ENCODE measurements around the gene TRMT11. TPM values are rescaled to one million over a fixed set of nuclear protein-coding genes. Genes with fewer than 3 reads are reported as not detected.

Gene TRMT11
- total RNA-seq, 1 donor from 2014 or later: 15.4 TPM

GRCh38 chr6:125942672-125943527 is 43.4 kb upstream of the TRMT11 start:
- no peaks in the 10 kb centered on the region for H3K27me3 Mint-ChIP-seq (ENCODE audit: low read depth)
- no peak for TF ChIP-seq CTCF (IDR thresholded peaks at IDR 0.05)
- no peak for DNase-seq (ENCODE audit: low spot score)
- peak overlapping the region; percentile 86 for H3K27ac Mint-ChIP-seq (ENCODE audit: unreplicated experiment)
- H3K4me3 Mint-ChIP-seq (ENCODE audit: unreplicated experiment): no peak overlapping the region
- peaks cover 89% of the 10 kb centered on the region for H3K4me1 Mint-ChIP-seq (ENCODE audit: low read depth)
- H3K36me3 Mint-ChIP-seq (ENCODE audit: low read depth): no peaks in the 10 kb centered on the region
- no peaks in the 10 kb centered on the region for H3K9me3 Mint-ChIP-seq (ENCODE audit: low read depth)

DNA sequence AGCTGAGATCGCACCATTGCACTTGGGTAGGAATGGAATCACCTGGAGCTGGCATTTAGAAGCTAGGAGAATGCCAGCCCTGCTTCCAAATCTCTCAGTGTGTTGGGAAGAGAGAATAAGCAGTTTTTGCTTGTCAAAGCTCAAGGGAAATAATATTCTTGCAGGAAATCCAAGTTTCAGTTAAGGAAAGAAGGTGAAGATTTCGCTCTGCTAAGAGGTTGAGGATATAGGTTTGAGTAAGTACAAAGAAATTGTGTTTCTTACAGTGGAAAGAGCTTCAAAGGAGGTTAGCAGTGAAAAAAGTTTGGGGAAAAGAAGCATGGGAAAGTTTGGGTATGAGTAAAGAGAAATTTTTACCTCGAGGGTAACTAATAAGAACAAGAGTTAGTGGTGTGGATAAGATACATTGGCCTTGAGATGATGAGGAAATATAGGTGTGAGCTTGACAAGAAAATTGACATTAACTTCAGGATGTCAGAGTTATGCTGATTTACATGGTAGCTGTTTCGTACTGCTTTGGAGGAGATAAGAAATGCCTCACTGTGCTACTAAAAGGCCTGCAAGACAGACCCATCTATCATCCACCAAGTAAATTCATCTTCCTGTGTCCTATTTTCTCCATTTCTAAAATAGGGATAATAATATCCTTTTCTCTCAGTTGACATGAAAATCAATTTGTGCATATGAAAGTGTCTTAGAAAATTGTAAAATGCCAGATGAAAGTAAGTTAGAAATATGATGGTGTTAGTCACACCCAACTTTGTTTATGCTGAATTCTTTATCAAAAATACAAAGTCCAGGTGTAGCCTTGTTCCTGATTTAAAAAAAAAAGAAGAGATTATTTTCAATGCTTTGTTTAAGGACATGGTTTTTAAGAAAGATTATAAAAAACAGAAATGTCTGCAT is 42.6 kb upstream of the TRMT11 start:
- no peaks in the 10 kb centered on the region for H3K36me3 Mint-ChIP-seq (ENCODE audit: low read depth)
- TF ChIP-seq CTCF (IDR thresholded peaks at IDR 0.05): no peak
- H3K4me1 Mint-ChIP-seq (ENCODE audit: low read depth): peaks cover 96% of the 10 kb centered on the region
- H3K9me3 Mint-ChIP-seq (ENCODE audit: low read depth): no peaks in the 10 kb centered on the region
- no peaks in the 10 kb centered on the region for H3K27me3 Mint-ChIP-seq (ENCODE audit: low read depth)
- no peak overlapping the region for H3K4me3 Mint-ChIP-seq (ENCODE audit: unreplicated experiment)
- no peak for DNase-seq (ENCODE audit: low spot score)
- peak overlapping the region; percentile 97 for H3K27ac Mint-ChIP-seq (ENCODE audit: unreplicated experiment)

- Mint-ChIP-seq H3K9me3 (ENCODE audit: low read depth) (no peaks in the 10 kb centered on the region), H3K27ac (ENCODE audit: unreplicated experiment) (peak overlapping the region; percentile 97), H3K36me3 (ENCODE audit: low read depth) (no peaks in the 10 kb centered on the region), H3K4me1 (ENCODE audit: low read depth) (peaks cover 91% of the 10 kb centered on the region), H3K27me3 (ENCODE audit: low read depth) (no peaks in the 10 kb centered on the region), H3K4me3 (ENCODE audit: unreplicated experiment) (no peak overlapping the region)
- TF ChIP-seq CTCF (IDR thresholded peaks at IDR 0.05): no peak
- no peak for DNase-seq (ENCODE audit: low spot score)
Observed at GRCh38 chr6:125944434-125944816, 41.9 kb upstream of the TRMT11 start.

GRCh38 chr6:125944896-125945295 is 41.4 kb upstream of the TRMT11 start:
- no peaks in the 10 kb centered on the region for H3K9me3 Mint-ChIP-seq (ENCODE audit: low read depth)
- no peaks in the 10 kb centered on the region for H3K27me3 Mint-ChIP-seq (ENCODE audit: low read depth)
- TF ChIP-seq CTCF (IDR thresholded peaks at IDR 0.05): no peak
- peaks cover 86% of the 10 kb centered on the region for H3K4me1 Mint-ChIP-seq (ENCODE audit: low read depth)
- no peak overlapping the region for H3K4me3 Mint-ChIP-seq (ENCODE audit: unreplicated experiment)
- H3K36me3 Mint-ChIP-seq (ENCODE audit: low read depth): no peaks in the 10 kb centered on the region
- DNase-seq (ENCODE audit: low spot score): no peak
- peak overlapping the region; percentile 97 for H3K27ac Mint-ChIP-seq (ENCODE audit: unreplicated experiment)

All from chondrocyte (in vitro differentiated cells).